Measurements from ENCODE around the gene P2RY8. TPM values are rescaled to one million over a fixed set of nuclear protein-coding genes. Genes with fewer than 3 reads are reported as not detected.
"Not testable (repeated sequence)": the region's sequence is repeated elsewhere in the genome, so short reads cannot be mapped to it uniquely, and the experiment has no call there.

Gene P2RY8
- 1.5 TPM for total RNA-seq
- long read RNA-seq, full-length matches to known transcripts: 2 of 3 reads
- long read RNA-seq, partial matches to known transcripts: 0 of 3 reads
- long read RNA-seq, other reads (novel, unspliced or antisense): 1 of 3 reads

GRCh38 chrX:1537031-1537715, at the start of gene P2RY8:
P2RY8 (minus strand) TSS chrX:1537185; CDS start chrX:1466558, 70,627 bp downstream.
- peak; percentile 86 for DNase-seq (ENCODE audit: low spot score)
- intact Hi-C loops (cut with DNase I): no loop called here

- no peak for DNase-seq (ENCODE audit: low spot score)
- intact Hi-C loops (cut with DNase I): no loop called here
These were observed 47.4 kb upstream of the P2RY8 start for GRCh38 chrX:1584237-1585011.

GRCh38 chrX:1582686-1583437, 45.9 kb upstream of the P2RY8 start:
- intact Hi-C loops (cut with DNase I): no loop called here
- DNase-seq (ENCODE audit: low spot score): no peak

- DNase-seq (ENCODE audit: low spot score): no peak
- intact Hi-C loops (cut with DNase I): no loop called here
These were observed 44.1 kb upstream of the P2RY8 start for GRCh38 chrX:1581132-1581531.

GRCh38 chrX:1578511-1579173, 41.7 kb upstream of the P2RY8 start:
- no peak for DNase-seq (ENCODE audit: low spot score)
- intact Hi-C loops (cut with DNase I): no loop called here

GRCh38 chrX:1577845-1578244, 40.9 kb upstream of the P2RY8 start:
- intact Hi-C loops (cut with DNase I): no loop called here
- no peak for DNase-seq (ENCODE audit: low spot score)

- intact Hi-C loops (cut with DNase I): no loop called here
- no peak for DNase-seq (ENCODE audit: low spot score)
These were observed 39.4 kb upstream of the P2RY8 start for GRCh38 chrX:1576201-1576992.

GRCh38 chrX:1574181-1574580, 37.2 kb upstream of the P2RY8 start:
- intact Hi-C loops (cut with DNase I): not testable (repeated sequence)

GRCh38 chrX:1564750-1565683, 28.0 kb upstream of the P2RY8 start:
- intact Hi-C loops (cut with DNase I): no loop called here
- no peak for DNase-seq (ENCODE audit: low spot score)

More at GRCh38 chrX:1574181-1574580, 37.2 kb upstream of the P2RY8 start:
- DNase-seq (ENCODE audit: low spot score): not testable (repeated sequence)

GRCh38 chrX:1564077-1564476, 27.1 kb upstream of the P2RY8 start:
- DNase-seq (ENCODE audit: low spot score); intact Hi-C loops (cut with DNase I): not testable (repeated sequence)

GRCh38 chrX:1561164-1561563, 24.2 kb upstream of the P2RY8 start:
- intact Hi-C loops (cut with DNase I): no loop called here
- no peak for DNase-seq (ENCODE audit: low spot score)

GRCh38 chrX:1558761-1559468, 21.9 kb upstream of the P2RY8 start:
- intact Hi-C loops (cut with DNase I): no loop called here
- peak; percentile 35 for DNase-seq (ENCODE audit: low spot score)

- intact Hi-C loops (cut with DNase I): not testable (repeated sequence)
These were observed 20.5 kb upstream of the P2RY8 start for GRCh38 chrX:1557442-1557841.

GRCh38 chrX:1555370-1555769, 18.4 kb upstream of the P2RY8 start:
- no peak for DNase-seq (ENCODE audit: low spot score)
- intact Hi-C loops (cut with DNase I): no loop called here

More at GRCh38 chrX:1557442-1557841, 20.5 kb upstream of the P2RY8 start:
- DNase-seq (ENCODE audit: low spot score): not testable (repeated sequence)

GRCh38 chrX:1554469-1555210, 17.7 kb upstream of the P2RY8 start:
- intact Hi-C loops (cut with DNase I): no loop called here
- DNase-seq (ENCODE audit: low spot score): no peak

GRCh38 chrX:1551959-1552546, 15.1 kb upstream of the P2RY8 start:
- intact Hi-C loops (cut with DNase I): no loop called here
- DNase-seq (ENCODE audit: low spot score): no peak
